HCT116 (cell line): ENCODE results near the gene OR56A4. TPM values are rescaled to one million over a fixed set of nuclear protein-coding genes. Genes with fewer than 3 reads are reported as not detected.

ENCODE experiments used
- ATAC-seq: fragments of 200-7000 bp; cut with Tn5 transposase; 2 replicates; pipeline ENCODE4 v1.9.1; 2020; ENCODE audit warnings: mild to moderate bottlenecking, moderate library complexity
- BruUV-seq: library from RNA; stranded (reverse); fragments of 400-500 nt; replicated peaks from 2 replicates; lab custom pipeline; 2021; lab: Mats Ljungman, UMichigan
- CTCF ChIA-PET: fragments of 300-600 bp; sonication (Branson Sonifier 250); formaldehyde crosslinking; loops from one replicate; lab custom pipeline; 2021; ENCODE audit warnings: antibody characterized with exemption; lab: Charles Lee
- POLR2A ChIA-PET: fragments of 300-600, 350-600 bp; sonication (Branson Sonifier 250); formaldehyde crosslinking; loops from one replicate; lab custom pipeline; 2021; ENCODE audit warnings: antibody characterized with exemption; lab: Charles Lee
- RAD21 ChIA-PET, 2 experiments: fragments of 300-600 bp; sonication (Branson Sonifier 250); formaldehyde crosslinking; loops; one replicate each; lab custom pipeline; 2023; ENCODE audit warnings: low total read pairs in 2 of 2; ENCODE audit not compliant: uncharacterized antibody in 2 of 2, unreplicated experiment in 2 of 2, low non-redundant PET in 1 of 2; lab: Charles Lee
- DNase-seq: peaks from one replicate; pipeline ENCODE4 v3.0.0-alpha.2; 2010; ENCODE audit warnings: low read depth, low spot score
- H2AFZ ChIP-seq: fragments of 200-600 bp; shearing (Covaris generic), sonication (generic); 2 replicates; pipeline ENCODE4 v1.6.1; 2017; ENCODE audit warnings: low read depth, mixed run types, mixed read lengths, antibody characterized with exemption, low read length; ENCODE audit not compliant: poor library complexity, severe bottlenecking
- H3K27ac ChIP-seq: 2 replicates; pipeline ENCODE4 v1.5.1; 2012; ENCODE audit warnings: low read depth, low read length
- H3K27me3 ChIP-seq: fragments of 200-600 bp; sonication (generic); 2 replicates; pipeline ENCODE4 v1.6.1; 2016; ENCODE audit warnings: mixed run types, low read length, mixed read lengths; ENCODE audit not compliant: insufficient read depth
- H3K36me3 ChIP-seq, 2 experiments: fragments of 200-500 bp in 1 of 2; fragments of 200-600 bp in 1 of 2; sonication (Bioruptor generic) in 1 of 2; sonication (generic) in 1 of 2; 2 replicates each; pipeline versions ENCODE4 v1.5.1 to v1.6.1; 2014 to 2016; ENCODE audit warnings: low read length in 2 of 2, inconsistent platforms in 1 of 2, mixed read lengths in 1 of 2, mixed run types in 1 of 2; ENCODE audit not compliant: insufficient read depth in 2 of 2, control insufficient read depth in 1 of 2
- H3K4me1 ChIP-seq, 2 experiments: fragments of 200-600 bp in 1 of 2; sonication (generic) in 1 of 2; 2 replicates each; pipeline versions ENCODE4 v1.5.1 to v1.6.1; 2012 to 2017; ENCODE audit warnings: low read length in 2 of 2, inconsistent platforms in 1 of 2, mild to moderate bottlenecking in 1 of 2, mixed read lengths in 1 of 2, mixed run types in 1 of 2, moderate library complexity in 1 of 2; ENCODE audit not compliant: insufficient read depth in 2 of 2, control insufficient read depth in 1 of 2
- H3K4me2 ChIP-seq: fragments of 200-600 bp; sonication (generic); 2 replicates; pipeline ENCODE4 v1.6.1; 2017; ENCODE audit warnings: mixed run types, low read length, mixed read lengths
- H3K4me3 ChIP-seq, 2 experiments: fragments of 200-600 bp in 1 of 2; sonication (generic) in 1 of 2; replicated peaks in 1 of 2; 2 replicates each; pipeline ENCODE4 v1.5.1; 2011 to 2016; ENCODE audit warnings: low read length in 2 of 2, control low read depth in 1 of 2, low read depth in 1 of 2, mild to moderate bottlenecking in 1 of 2, mixed read lengths in 1 of 2, mixed run types in 1 of 2
- H3K79me2 ChIP-seq: fragments of 200-600 bp; sonication (generic); 2 replicates; pipeline ENCODE4 v1.6.1; 2017; ENCODE audit warnings: mild to moderate bottlenecking, mixed run types, low read length, moderate library complexity, mixed read lengths; ENCODE audit not compliant: insufficient read depth
- H3K9ac ChIP-seq: fragments of 200-600 bp; sonication (generic); 2 replicates; pipeline ENCODE4 v1.6.1; 2016; ENCODE audit warnings: low read length, mixed read lengths
- H3K9me2 ChIP-seq: fragments of 200-600 bp; sonication (generic), shearing (Covaris generic); 2 replicates; pipeline ENCODE4 v1.6.1; 2017; ENCODE audit warnings: mixed run types, mild to moderate bottlenecking, moderate library complexity; ENCODE audit not compliant: insufficient read depth
- H3K9me3 ChIP-seq, 2 experiments: fragments of 200-500 bp in 1 of 2; fragments of 200-600 bp in 1 of 2; sonication (Bioruptor generic) in 1 of 2; sonication (generic) in 1 of 2; 2 replicates each; pipeline ENCODE4 v1.6.1; 2014 to 2017; ENCODE audit warnings: low read length in 2 of 2, mixed read lengths in 2 of 2, inconsistent platforms in 1 of 2, low read depth in 1 of 2, mild to moderate bottlenecking in 1 of 2, mixed run types in 1 of 2, moderate library complexity in 1 of 2; ENCODE audit not compliant: control insufficient read depth in 1 of 2, insufficient read depth in 1 of 2
- H4K20me1 ChIP-seq: fragments of 200-600 bp; sonication (generic), shearing (Covaris generic); 2 replicates; pipeline ENCODE4 v1.6.1; 2017; ENCODE audit warnings: mixed run types, mild to moderate bottlenecking, moderate library complexity; ENCODE audit not compliant: insufficient read depth
- ELF1 ChIP-seq: IDR thresholded peaks from 2 replicates; pipeline ENCODE4 v1.6.1; 2012; ENCODE audit warnings: low read depth, borderline replicate concordance
- EZH2 ChIP-seq: fragments of 200-600 bp; sonication (generic); IDR thresholded peaks from 2 replicates; pipeline ENCODE4 v1.6.1; 2017; ENCODE audit warnings: antibody characterized with exemption, mixed run types
- JUND ChIP-seq: IDR thresholded peaks from 2 replicates; pipeline ENCODE4 v1.6.1; 2012
- SP1 ChIP-seq: IDR thresholded peaks from 2 replicates; pipeline ENCODE4 v1.6.1; 2012; ENCODE audit warnings: low read depth
- SRF ChIP-seq: IDR thresholded peaks from 2 replicates; pipeline ENCODE4 v1.6.1; 2012; ENCODE audit warnings: low read depth
- intact Hi-C: fragments of 100-400 bp; cut with micrococcal nuclease; formaldehyde crosslinking; loops from 2 replicates; pipeline ENCODE4 v1.10.0; 2022
- total RNA-seq: library from RNA; stranded (reverse); gene quantifications from one replicate; pipeline ENCODE4 v1.2.1, GENCODE V29; 2021; ENCODE audit not compliant: unreplicated experiment
- TF ChIP-seq, protein P1 (sequence below): IDR thresholded peaks from 2 replicates; pipeline ENCODE4 v1.6.1; 2012; ENCODE audit warnings: low read depth
- TF ChIP-seq, protein P2 (sequence below): IDR thresholded peaks from 2 replicates; pipeline ENCODE4 v1.6.1; 2011; ENCODE audit warnings: mild to moderate bottlenecking, low read length, moderate library complexity; ENCODE audit not compliant: insufficient replicate concordance; ENCODE audit errors: extremely low read depth
- TF ChIP-seq, protein P3 (sequence below), 3 experiments: fragments of 200-600 bp in 1 of 3; sonication (generic) in 1 of 3; IDR thresholded peaks in 2 of 3; conservative IDR thresholded peaks in 1 of 3; 2 replicates each; pipeline ENCODE4 v1.5.1; 2012 to 2017; ENCODE audit warnings: low read depth in 2 of 3, low read length in 2 of 3, antibody characterized with exemption in 1 of 3, borderline replicate concordance in 1 of 3, control low read depth in 1 of 3, mild to moderate bottlenecking in 1 of 3, mixed read lengths in 1 of 3, mixed run types in 1 of 3, moderate library complexity in 1 of 3; ENCODE audit not compliant: insufficient read depth in 1 of 3

OR56A4 gene
- total RNA-seq, 1 experiment from 2014 or later = not detected

DNA sequence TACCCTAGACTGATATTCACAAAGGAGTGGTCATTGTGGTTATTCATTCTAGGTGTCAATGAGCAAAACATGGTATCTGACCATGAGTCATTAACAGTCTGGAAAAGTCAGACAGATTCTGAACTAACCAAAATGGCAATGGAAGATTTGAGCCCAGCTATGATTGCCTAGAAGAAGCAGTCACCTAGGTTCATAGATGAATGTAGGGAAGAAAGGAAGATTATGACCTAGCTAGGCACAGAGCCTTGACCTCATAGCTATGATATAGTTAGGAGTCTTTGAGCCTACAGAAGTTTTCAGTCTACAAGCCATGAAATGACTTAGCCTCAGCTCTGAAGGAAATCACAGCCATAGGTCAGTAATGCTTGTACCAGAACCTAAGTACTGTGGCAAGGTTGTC is 351 bp downstream of the OR56A4 start:
- ChIA-PET RAD21 (no interaction called here), CTCF (no interaction called here), POLR2A (no interaction called here)
- H3K4me3 ChIP-seq = no peak overlapping the region
- no peak overlapping the region for H3K4me2 ChIP-seq
- TF ChIP-seq, protein P1, sequence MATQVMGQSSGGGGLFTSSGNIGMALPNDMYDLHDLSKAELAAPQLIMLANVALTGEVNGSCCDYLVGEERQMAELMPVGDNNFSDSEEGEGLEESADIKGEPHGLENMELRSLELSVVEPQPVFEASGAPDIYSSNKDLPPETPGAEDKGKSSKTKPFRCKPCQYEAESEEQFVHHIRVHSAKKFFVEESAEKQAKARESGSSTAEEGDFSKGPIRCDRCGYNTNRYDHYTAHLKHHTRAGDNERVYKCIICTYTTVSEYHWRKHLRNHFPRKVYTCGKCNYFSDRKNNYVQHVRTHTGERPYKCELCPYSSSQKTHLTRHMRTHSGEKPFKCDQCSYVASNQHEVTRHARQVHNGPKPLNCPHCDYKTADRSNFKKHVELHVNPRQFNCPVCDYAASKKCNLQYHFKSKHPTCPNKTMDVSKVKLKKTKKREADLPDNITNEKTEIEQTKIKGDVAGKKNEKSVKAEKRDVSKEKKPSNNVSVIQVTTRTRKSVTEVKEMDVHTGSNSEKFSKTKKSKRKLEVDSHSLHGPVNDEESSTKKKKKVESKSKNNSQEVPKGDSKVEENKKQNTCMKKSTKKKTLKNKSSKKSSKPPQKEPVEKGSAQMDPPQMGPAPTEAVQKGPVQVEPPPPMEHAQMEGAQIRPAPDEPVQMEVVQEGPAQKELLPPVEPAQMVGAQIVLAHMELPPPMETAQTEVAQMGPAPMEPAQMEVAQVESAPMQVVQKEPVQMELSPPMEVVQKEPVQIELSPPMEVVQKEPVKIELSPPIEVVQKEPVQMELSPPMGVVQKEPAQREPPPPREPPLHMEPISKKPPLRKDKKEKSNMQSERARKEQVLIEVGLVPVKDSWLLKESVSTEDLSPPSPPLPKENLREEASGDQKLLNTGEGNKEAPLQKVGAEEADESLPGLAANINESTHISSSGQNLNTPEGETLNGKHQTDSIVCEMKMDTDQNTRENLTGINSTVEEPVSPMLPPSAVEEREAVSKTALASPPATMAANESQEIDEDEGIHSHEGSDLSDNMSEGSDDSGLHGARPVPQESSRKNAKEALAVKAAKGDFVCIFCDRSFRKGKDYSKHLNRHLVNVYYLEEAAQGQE = no peak
- TF ChIP-seq ELF1 (no peak), SP1 (no peak), SRF (no peak)
- no peaks in the 10 kb centered on the region for H3K9me2 ChIP-seq
- H3K4me1 ChIP-seq = no peaks in the 10 kb centered on the region
- intact Hi-C loops = no loop called here
- no peaks in the 10 kb centered on the region for H3K9me3 ChIP-seq
- H4K20me1 ChIP-seq = no peaks in the 10 kb centered on the region
- ATAC-seq (no peak), DNase-seq (no peak)
- BruUV-seq = no TSS peak
- H3K36me3 ChIP-seq = no peaks in the 10 kb centered on the region
- peaks cover 60% of the 10 kb centered on the region for H3K27me3 ChIP-seq
- H3K9ac ChIP-seq = no peak overlapping the region
- no peak overlapping the region for H2AFZ ChIP-seq
- H3K79me2 ChIP-seq = no peaks in the 10 kb centered on the region
- H3K27ac ChIP-seq = no peak overlapping the region

DNA sequence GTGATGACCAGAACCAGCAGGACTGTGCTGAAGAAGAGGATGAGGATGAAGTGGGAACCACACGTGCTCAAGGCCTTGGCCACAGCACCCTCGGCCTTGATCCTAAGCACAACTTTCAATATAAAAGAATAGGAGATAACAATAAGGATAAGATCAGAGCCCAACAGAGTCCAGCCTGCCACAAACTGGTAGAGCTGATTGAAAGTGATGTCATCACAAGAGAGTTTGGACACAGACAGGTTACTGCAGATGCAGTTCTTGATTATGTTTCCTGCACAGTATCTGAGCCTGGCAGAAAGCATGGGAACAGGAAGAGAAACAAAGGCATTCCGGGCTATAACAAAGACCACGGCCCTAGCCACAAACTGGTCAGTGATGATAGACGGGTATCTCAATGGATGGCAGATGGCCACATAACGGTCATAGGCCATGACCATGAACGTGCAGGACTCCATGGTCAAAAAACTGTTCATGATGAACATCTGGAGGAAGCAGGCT is 4.5 kb downstream of the OR56A4 start:
- H3K9me2 ChIP-seq = no peaks in the 10 kb centered on the region
- H3K4me2 ChIP-seq = no peak overlapping the region
- TF ChIP-seq SRF = no peak
- no peak for TF ChIP-seq ELF1
- no peak for TF ChIP-seq JUND
- TF ChIP-seq EZH2 = no peak
- TF ChIP-seq, protein P2, sequence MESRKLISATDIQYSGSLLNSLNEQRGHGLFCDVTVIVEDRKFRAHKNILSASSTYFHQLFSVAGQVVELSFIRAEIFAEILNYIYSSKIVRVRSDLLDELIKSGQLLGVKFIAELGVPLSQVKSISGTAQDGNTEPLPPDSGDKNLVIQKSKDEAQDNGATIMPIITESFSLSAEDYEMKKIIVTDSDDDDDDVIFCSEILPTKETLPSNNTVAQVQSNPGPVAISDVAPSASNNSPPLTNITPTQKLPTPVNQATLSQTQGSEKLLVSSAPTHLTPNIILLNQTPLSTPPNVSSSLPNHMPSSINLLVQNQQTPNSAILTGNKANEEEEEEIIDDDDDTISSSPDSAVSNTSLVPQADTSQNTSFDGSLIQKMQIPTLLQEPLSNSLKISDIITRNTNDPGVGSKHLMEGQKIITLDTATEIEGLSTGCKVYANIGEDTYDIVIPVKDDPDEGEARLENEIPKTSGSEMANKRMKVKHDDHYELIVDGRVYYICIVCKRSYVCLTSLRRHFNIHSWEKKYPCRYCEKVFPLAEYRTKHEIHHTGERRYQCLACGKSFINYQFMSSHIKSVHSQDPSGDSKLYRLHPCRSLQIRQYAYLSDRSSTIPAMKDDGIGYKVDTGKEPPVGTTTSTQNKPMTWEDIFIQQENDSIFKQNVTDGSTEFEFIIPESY = no peak
- TF ChIP-seq, protein P3, sequence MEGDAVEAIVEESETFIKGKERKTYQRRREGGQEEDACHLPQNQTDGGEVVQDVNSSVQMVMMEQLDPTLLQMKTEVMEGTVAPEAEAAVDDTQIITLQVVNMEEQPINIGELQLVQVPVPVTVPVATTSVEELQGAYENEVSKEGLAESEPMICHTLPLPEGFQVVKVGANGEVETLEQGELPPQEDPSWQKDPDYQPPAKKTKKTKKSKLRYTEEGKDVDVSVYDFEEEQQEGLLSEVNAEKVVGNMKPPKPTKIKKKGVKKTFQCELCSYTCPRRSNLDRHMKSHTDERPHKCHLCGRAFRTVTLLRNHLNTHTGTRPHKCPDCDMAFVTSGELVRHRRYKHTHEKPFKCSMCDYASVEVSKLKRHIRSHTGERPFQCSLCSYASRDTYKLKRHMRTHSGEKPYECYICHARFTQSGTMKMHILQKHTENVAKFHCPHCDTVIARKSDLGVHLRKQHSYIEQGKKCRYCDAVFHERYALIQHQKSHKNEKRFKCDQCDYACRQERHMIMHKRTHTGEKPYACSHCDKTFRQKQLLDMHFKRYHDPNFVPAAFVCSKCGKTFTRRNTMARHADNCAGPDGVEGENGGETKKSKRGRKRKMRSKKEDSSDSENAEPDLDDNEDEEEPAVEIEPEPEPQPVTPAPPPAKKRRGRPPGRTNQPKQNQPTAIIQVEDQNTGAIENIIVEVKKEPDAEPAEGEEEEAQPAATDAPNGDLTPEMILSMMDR (IDR thresholded peaks at IDR 0.05 in 2 of 3, conservative IDR thresholded peaks at IDR 0.05 in 1 of 3; ENCODE audit: borderline replicate concordance in 1 of 3, insufficient read depth in 1 of 3, low read depth in 2 of 3, low read length in 2 of 3) = no peak
- no peak for DNase-seq
- H3K4me3 ChIP-seq = no peak overlapping the region
- no peaks in the 10 kb centered on the region for H3K36me3 ChIP-seq
- no peaks in the 10 kb centered on the region for H4K20me1 ChIP-seq
- no peak overlapping the region for H3K9ac ChIP-seq
- POLR2A ChIA-PET = no interaction called here
- no peak for ATAC-seq
- H3K27ac ChIP-seq = no peak overlapping the region
- peaks cover 63% of the 10 kb centered on the region for H3K27me3 ChIP-seq
- intact Hi-C loops = no loop called here
- RAD21 ChIA-PET = no interaction called here
- CTCF ChIA-PET = no interaction called here
- BruUV-seq = no TSS peak
- no peaks in the 10 kb centered on the region for H3K9me3 ChIP-seq
- no peaks in the 10 kb centered on the region for H3K4me1 ChIP-seq
- no peaks in the 10 kb centered on the region for H3K79me2 ChIP-seq
- no peak overlapping the region for H2AFZ ChIP-seq
